Measurements from ENCODE around the gene RAC2. TPM values are rescaled to one million over a fixed set of nuclear protein-coding genes. Genes with fewer than 3 reads are reported as not detected.

RAC2 gene
- total RNA-seq, 2 donors from 2014 or later: 9.7 to 14.4 TPM

GRCh38 chr22:37258005-37258752 is 14.1 kb upstream of the RAC2 start:
- no peaks in the 10 kb centered on the region for H3K4me1 ChIP-seq (replicated peaks)
- intact Hi-C loops (cut with DNase I): no loop called here
- DNase-seq (ENCODE audit: low spot score): no peak
- peaks cover 11% of the 10 kb centered on the region for H3K27me3 ChIP-seq (replicated peaks; ENCODE audit: insufficient read depth)
- no peak overlapping the region for H3K27ac ChIP-seq
- TF ChIP-seq POLR2AphosphoS5 (IDR thresholded peaks at IDR 0.05) (no peak), POLR2A (IDR thresholded peaks at IDR 0.05) (no peak), CTCF (IDR thresholded peaks at IDR 0.05) (no peak)
- no peaks in the 10 kb centered on the region for H3K9me3 ChIP-seq
- H3K4me3 ChIP-seq: no peak overlapping the region
- no peaks in the 10 kb centered on the region for H3K36me3 ChIP-seq
- 81% methylated on average over 9 of the region's 9 CpGs for WGBS

GRCh38 chr22:37256075-37256726 is 12.1 kb upstream of the RAC2 start:
- intact Hi-C loops (cut with DNase I): no loop called here
- no peak overlapping the region for H3K27ac ChIP-seq
- no peak for DNase-seq (ENCODE audit: low spot score)
- H3K4me1 ChIP-seq (replicated peaks): no peaks in the 10 kb centered on the region
- no peaks in the 10 kb centered on the region for H3K36me3 ChIP-seq
- no peak for TF ChIP-seq POLR2A (IDR thresholded peaks at IDR 0.05)
- no peak for TF ChIP-seq CTCF (IDR thresholded peaks at IDR 0.05)
- TF ChIP-seq POLR2AphosphoS5 (IDR thresholded peaks at IDR 0.05): no peak
- H3K9me3 ChIP-seq: no peaks in the 10 kb centered on the region
- 67% methylated on average over 10 of the region's 10 CpGs for WGBS
- H3K4me3 ChIP-seq: no peak overlapping the region
- peaks cover 11% of the 10 kb centered on the region for H3K27me3 ChIP-seq (replicated peaks; ENCODE audit: insufficient read depth)

GRCh38 chr22:37255558-37256006 is 11.5 kb upstream of the RAC2 start:
- intact Hi-C loops (cut with DNase I): no loop called here

GRCh38 chr22:37254867-37255233 is 10.8 kb upstream of the RAC2 start:
- H3K36me3 ChIP-seq: no peaks in the 10 kb centered on the region
- no peak for DNase-seq (ENCODE audit: low spot score)
- intact Hi-C loops (cut with DNase I): no loop called here
- 48% methylated on average over 5 of the region's 5 CpGs for WGBS
- H3K27ac ChIP-seq: no peak overlapping the region
- no peak for TF ChIP-seq POLR2AphosphoS5 (IDR thresholded peaks at IDR 0.05)
- no peak for TF ChIP-seq CTCF (IDR thresholded peaks at IDR 0.05)
- no peak for TF ChIP-seq POLR2A (IDR thresholded peaks at IDR 0.05)
- no peak overlapping the region for H3K4me3 ChIP-seq
- H3K9me3 ChIP-seq: no peaks in the 10 kb centered on the region
- H3K27me3 ChIP-seq (replicated peaks; ENCODE audit: insufficient read depth): peaks cover 11% of the 10 kb centered on the region
- H3K4me1 ChIP-seq (replicated peaks): no peaks in the 10 kb centered on the region

More at GRCh38 chr22:37255558-37256006, 11.5 kb upstream of the RAC2 start:
- Histone ChIP-seq H3K27ac (no peak overlapping the region), H3K36me3 (no peaks in the 10 kb centered on the region), H3K9me3 (no peaks in the 10 kb centered on the region), H3K4me3 (no peak overlapping the region), H3K27me3 (replicated peaks; ENCODE audit: insufficient read depth) (peaks cover 11% of the 10 kb centered on the region), H3K4me1 (replicated peaks) (no peaks in the 10 kb centered on the region)
- TF ChIP-seq POLR2A (IDR thresholded peaks at IDR 0.05) (no peak), POLR2AphosphoS5 (IDR thresholded peaks at IDR 0.05) (no peak), CTCF (IDR thresholded peaks at IDR 0.05) (no peak)
- no peak for DNase-seq (ENCODE audit: low spot score)
